NCI-H146 treated with DMSO at 0.1 percent for 48 hours (cell line): ENCODE data around the gene PPARGC1A.

Source experiments
- DNase-seq: peaks from one replicate; lab custom pipeline; 2025; ENCODE audit not compliant: unreplicated experiment; lab: John Stamatoyannopoulos, UW

The PPARGC1A gene

GRCh38 chr4:23889814-23890341 lies at the start of gene PPARGC1A:
Gene PPARGC1A (minus strand): TSS chr4:23890047. CDS start chr4:23889957, 90 bp downstream.
- DNase-seq = no peak

GRCh38 chr4:23938796-23939195 lies 48.9 kb upstream of the PPARGC1A start:
- no peak for DNase-seq

- DNase-seq = no peak
Observed at GRCh38 chr4:23937173-23937572, 47.3 kb upstream of the PPARGC1A start.

GRCh38 chr4:23934915-23935314 lies 45.1 kb upstream of the PPARGC1A start:
- no peak for DNase-seq

- DNase-seq = no peak
Observed at GRCh38 chr4:23934223-23934622, 44.4 kb upstream of the PPARGC1A start.

GRCh38 chr4:23932901-23933308 lies 43.1 kb upstream of the PPARGC1A start:
- no peak for DNase-seq

GRCh38 chr4:23932186-23932585 lies 42.3 kb upstream of the PPARGC1A start:
- no peak for DNase-seq

- DNase-seq = no peak
Observed at GRCh38 chr4:23931489-23931830, 41.6 kb upstream of the PPARGC1A start.

GRCh38 chr4:23930750-23931488 lies 41.1 kb upstream of the PPARGC1A start:
- no peak for DNase-seq

GRCh38 chr4:23929248-23929647 lies 39.4 kb upstream of the PPARGC1A start:
- DNase-seq = no peak

GRCh38 chr4:23924556-23924955 lies 34.7 kb upstream of the PPARGC1A start:
- DNase-seq = no peak

GRCh38 chr4:23923840-23924239 lies 34.0 kb upstream of the PPARGC1A start:
- no peak for DNase-seq

- no peak for DNase-seq
Observed at GRCh38 chr4:23923141-23923540, 33.3 kb upstream of the PPARGC1A start.

- DNase-seq = no peak
Observed at GRCh38 chr4:23922541-23923111, 32.8 kb upstream of the PPARGC1A start.

- no peak for DNase-seq
Observed at GRCh38 chr4:23922013-23922412, 32.2 kb upstream of the PPARGC1A start.

GRCh38 chr4:23921447-23921845 lies 31.6 kb upstream of the PPARGC1A start:
- DNase-seq = no peak

GRCh38 chr4:23920716-23921446 lies 31.0 kb upstream of the PPARGC1A start:
- no peak for DNase-seq

- no peak for DNase-seq
Observed at GRCh38 chr4:23920296-23920695, 30.4 kb upstream of the PPARGC1A start.

GRCh38 chr4:23916282-23916681 lies 26.4 kb upstream of the PPARGC1A start:
- DNase-seq = no peak

- DNase-seq = no peak
Observed at GRCh38 chr4:23915459-23916132, 25.7 kb upstream of the PPARGC1A start.

- no peak for DNase-seq
Observed at GRCh38 chr4:23911675-23912455, 22.0 kb upstream of the PPARGC1A start.
